ENCODE results near the gene RASSF1.
A peak's percentile ranks its signal among the peaks of the same experiment; 100 is the strongest.

DNA sequence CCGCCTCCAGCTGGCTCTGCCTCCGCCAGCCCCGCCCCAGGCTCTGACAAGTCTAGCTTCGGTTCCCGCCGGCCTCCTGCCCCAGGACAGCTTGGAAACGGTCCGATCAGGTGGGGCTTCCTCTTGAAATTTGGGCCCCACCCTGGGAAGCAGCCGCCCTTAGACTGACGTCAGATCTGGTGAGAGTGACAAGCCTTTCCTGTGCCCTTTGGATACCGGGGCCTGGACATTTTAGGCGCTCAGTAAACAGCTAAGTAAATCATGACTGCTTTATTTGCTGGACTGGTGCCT lies 41.1 kb downstream of the RASSF1 start:
- TF ChIP-seq POLR2A (IDR thresholded peaks at IDR 0.05; ENCODE audit: extremely low read depth, insufficient read length) (no peak), MAX (IDR thresholded peaks at IDR 0.05; ENCODE audit: low read depth, low read length) (no peak), MYC (IDR thresholded peaks at IDR 0.05; ENCODE audit: low read depth, low read length) (peak; percentile 62)
- TF ChIP-seq, protein P1, sequence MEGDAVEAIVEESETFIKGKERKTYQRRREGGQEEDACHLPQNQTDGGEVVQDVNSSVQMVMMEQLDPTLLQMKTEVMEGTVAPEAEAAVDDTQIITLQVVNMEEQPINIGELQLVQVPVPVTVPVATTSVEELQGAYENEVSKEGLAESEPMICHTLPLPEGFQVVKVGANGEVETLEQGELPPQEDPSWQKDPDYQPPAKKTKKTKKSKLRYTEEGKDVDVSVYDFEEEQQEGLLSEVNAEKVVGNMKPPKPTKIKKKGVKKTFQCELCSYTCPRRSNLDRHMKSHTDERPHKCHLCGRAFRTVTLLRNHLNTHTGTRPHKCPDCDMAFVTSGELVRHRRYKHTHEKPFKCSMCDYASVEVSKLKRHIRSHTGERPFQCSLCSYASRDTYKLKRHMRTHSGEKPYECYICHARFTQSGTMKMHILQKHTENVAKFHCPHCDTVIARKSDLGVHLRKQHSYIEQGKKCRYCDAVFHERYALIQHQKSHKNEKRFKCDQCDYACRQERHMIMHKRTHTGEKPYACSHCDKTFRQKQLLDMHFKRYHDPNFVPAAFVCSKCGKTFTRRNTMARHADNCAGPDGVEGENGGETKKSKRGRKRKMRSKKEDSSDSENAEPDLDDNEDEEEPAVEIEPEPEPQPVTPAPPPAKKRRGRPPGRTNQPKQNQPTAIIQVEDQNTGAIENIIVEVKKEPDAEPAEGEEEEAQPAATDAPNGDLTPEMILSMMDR (IDR thresholded peaks at IDR 0.05; ENCODE audit: low read depth, low read length): no peak
